OCI-LY3 (cell line): ENCODE measurements around the gene CD164.

Source experiments
- H2AFZ ChIP-seq: fragments of 200-600, 300-600 bp; shearing (Covaris generic); 2 replicates; pipeline ENCODE4 v1.6.0; 2014; ENCODE audit warnings: antibody characterized with exemption, low read depth, low read length
- H3K27ac ChIP-seq: fragments of 200-600, 300-600 bp; sonication (generic); 2 replicates; pipeline ENCODE4 v1.5.1; 2014; ENCODE audit warnings: mild to moderate bottlenecking, low read length, moderate library complexity, mixed read lengths
- H3K27me3 ChIP-seq: fragments of 200-600, 300-600 bp; sonication (generic); 2 replicates; pipeline ENCODE4 v1.6.1; 2014; ENCODE audit warnings: low read depth, low read length, mixed read lengths
- H3K36me3 ChIP-seq: fragments of 200-600, 300-600 bp; sonication (generic); replicated peaks from 2 replicates; pipeline ENCODE3; 2014; ENCODE audit warnings: low read depth, low read length, mixed read lengths
- H3K4me1 ChIP-seq: fragments of 300-600, 200-600 bp; sonication (generic); 2 replicates; pipeline ENCODE4 v1.6.1; 2014; ENCODE audit warnings: low read length, mixed read lengths
- H3K4me2 ChIP-seq: fragments of 200-600, 300-600 bp; sonication (generic); 2 replicates; pipeline ENCODE4 v1.6.1; 2014; ENCODE audit warnings: low read length, mixed read lengths
- H3K4me3 ChIP-seq: fragments of 300-600, 200-600 bp; sonication (generic); 2 replicates; pipeline ENCODE4 v1.5.1; 2014; ENCODE audit warnings: antibody characterized with exemption, mild to moderate bottlenecking, low read length, moderate library complexity
- H3K79me2 ChIP-seq: fragments of 300-600, 200-600 bp; shearing (Covaris generic); 2 replicates; pipeline ENCODE4 v1.6.1; 2014; ENCODE audit warnings: mild to moderate bottlenecking, low read length, mixed read lengths
- H3K9ac ChIP-seq: fragments of 300-600, 200-600 bp; shearing (Covaris generic); 2 replicates; pipeline ENCODE4 v1.6.0; 2014; ENCODE audit warnings: mild to moderate bottlenecking, low read length, moderate library complexity
- H3K9me3 ChIP-seq: fragments of 200-600, 300-600 bp; shearing (Covaris generic); 2 replicates; pipeline ENCODE4 v1.6.1; 2014; ENCODE audit warnings: low read length, mixed read lengths; ENCODE audit not compliant: insufficient read depth
- H4K20me1 ChIP-seq: fragments of 200-600, 300-600 bp; sonication (generic); 2 replicates; pipeline ENCODE4 v1.6.1; 2016; ENCODE audit warnings: low read length, mixed read lengths; ENCODE audit not compliant: insufficient read depth
- CTCF ChIP-seq: fragments of 200-600, 300-600 bp; sonication (generic); IDR thresholded peaks from 2 replicates; pipeline ENCODE4 v1.5.1; 2014; ENCODE audit warnings: antibody characterized with exemption, low read length, low read depth
- EZH2phosphoT487 ChIP-seq: fragments of 200-600 bp; shearing (Covaris generic); IDR thresholded peaks from 2 replicates; pipeline ENCODE4 v1.6.1; 2018; ENCODE audit warnings: antibody characterized with exemption, mixed run types, low read depth

Gene CD164

GRCh38 chr6:109351231-109352130 is 30.8 kb downstream of the CD164 start:
- H3K27me3 ChIP-seq, result no peaks in the 10 kb centered on the region
- no peaks in the 10 kb centered on the region for H3K79me2 ChIP-seq
- no peak overlapping the region for H3K4me2 ChIP-seq
- H3K4me1 ChIP-seq, result no peaks in the 10 kb centered on the region
- no peaks in the 10 kb centered on the region for H4K20me1 ChIP-seq
- H3K4me3 ChIP-seq, result no peak overlapping the region
- no peaks in the 10 kb centered on the region for H3K9me3 ChIP-seq
- no peak overlapping the region for H3K9ac ChIP-seq
- H3K36me3 ChIP-seq, result peaks cover 10% of the 10 kb centered on the region
- TF ChIP-seq CTCF (no peak), EZH2phosphoT487 (no peak)
- no peak overlapping the region for H3K27ac ChIP-seq
- H2AFZ ChIP-seq, result no peak overlapping the region

- H3K27ac ChIP-seq, result no peak overlapping the region
- TF ChIP-seq EZH2phosphoT487 (no peak), CTCF (no peak)
These were observed 32.8 kb downstream of the CD164 start for GRCh38 chr6:109349419-109349987.

GRCh38 chr6:109348226-109348625 is 34.0 kb downstream of the CD164 start:
- no peaks in the 10 kb centered on the region for H3K9me3 ChIP-seq
- no peak overlapping the region for H3K4me2 ChIP-seq
- H3K9ac ChIP-seq, result no peak overlapping the region
- no peak overlapping the region for H3K4me3 ChIP-seq
- H3K36me3 ChIP-seq, result no peaks in the 10 kb centered on the region
- no peak overlapping the region for H3K27ac ChIP-seq
- H3K79me2 ChIP-seq, result no peaks in the 10 kb centered on the region
- no peaks in the 10 kb centered on the region for H3K4me1 ChIP-seq
- no peaks in the 10 kb centered on the region for H4K20me1 ChIP-seq
- TF ChIP-seq EZH2phosphoT487 (no peak), CTCF (no peak)
- H2AFZ ChIP-seq, result no peak overlapping the region
- H3K27me3 ChIP-seq, result no peaks in the 10 kb centered on the region

More at GRCh38 chr6:109349419-109349987, 32.8 kb downstream of the CD164 start:
- H2AFZ ChIP-seq, result no peak overlapping the region
- no peaks in the 10 kb centered on the region for H3K9me3 ChIP-seq
- no peak overlapping the region for H3K4me2 ChIP-seq
- H3K79me2 ChIP-seq, result no peaks in the 10 kb centered on the region
- H3K4me1 ChIP-seq, result no peaks in the 10 kb centered on the region
- no peak overlapping the region for H3K9ac ChIP-seq
- H4K20me1 ChIP-seq, result no peaks in the 10 kb centered on the region
- H3K27me3 ChIP-seq, result no peaks in the 10 kb centered on the region
- H3K4me3 ChIP-seq, result no peak overlapping the region
- H3K36me3 ChIP-seq, result no peaks in the 10 kb centered on the region

- H3K79me2 ChIP-seq, result no peaks in the 10 kb centered on the region
- no peaks in the 10 kb centered on the region for H3K36me3 ChIP-seq
- H3K4me1 ChIP-seq, result no peaks in the 10 kb centered on the region
- H3K4me2 ChIP-seq, result no peak overlapping the region
- no peaks in the 10 kb centered on the region for H3K9me3 ChIP-seq
- no peak overlapping the region for H3K4me3 ChIP-seq
- no peak overlapping the region for H2AFZ ChIP-seq
- H3K27me3 ChIP-seq, result no peaks in the 10 kb centered on the region
- no peak overlapping the region for H3K27ac ChIP-seq
- TF ChIP-seq EZH2phosphoT487, result no peak
- TF ChIP-seq CTCF, result no peak
- no peaks in the 10 kb centered on the region for H4K20me1 ChIP-seq
- H3K9ac ChIP-seq, result no peak overlapping the region
These were observed 34.5 kb downstream of the CD164 start for GRCh38 chr6:109347779-109348178.
